ENCODE results near the gene KIRREL2.

The KIRREL2 gene

DNA sequence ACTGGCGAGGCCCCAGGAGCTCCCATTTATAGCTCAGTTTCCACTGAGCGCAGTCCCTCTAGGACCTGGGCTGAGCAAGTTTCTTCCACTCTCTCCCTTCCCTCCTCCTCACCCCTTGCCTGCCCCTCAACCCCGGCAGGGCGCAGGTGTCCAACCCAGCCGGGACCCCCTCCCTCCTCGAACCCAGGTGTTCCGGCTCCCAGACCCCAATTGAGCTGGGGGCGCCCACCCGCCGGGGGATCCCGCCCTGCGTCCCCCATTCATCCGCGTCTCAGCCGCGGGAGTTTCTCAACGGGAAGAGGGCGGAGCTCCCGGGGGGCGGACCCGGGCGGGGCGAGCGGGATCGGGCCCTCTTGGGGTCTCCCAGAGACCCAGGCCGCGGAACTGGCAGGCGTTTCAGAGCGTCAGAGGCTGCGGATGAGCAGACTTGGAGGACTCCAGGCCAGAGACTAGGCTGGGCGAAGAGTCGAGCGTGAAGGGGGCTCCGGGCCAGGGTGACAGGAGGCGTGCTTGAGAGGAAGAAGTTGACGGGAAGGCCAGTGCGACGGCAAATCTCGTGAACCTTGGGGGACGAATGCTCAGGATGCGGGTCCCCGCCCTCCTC lies at the start of gene KIRREL2:
TSS of gene KIRREL2 (plus strand) at position 366 of the 604 bp plus-strand sequence. CDS start at position 575, 209 bp downstream.
- in situ Hi-C loops (cut with HindIII; ENCODE audit: low sequenced_read_pairs) = no loop called here

DNA sequence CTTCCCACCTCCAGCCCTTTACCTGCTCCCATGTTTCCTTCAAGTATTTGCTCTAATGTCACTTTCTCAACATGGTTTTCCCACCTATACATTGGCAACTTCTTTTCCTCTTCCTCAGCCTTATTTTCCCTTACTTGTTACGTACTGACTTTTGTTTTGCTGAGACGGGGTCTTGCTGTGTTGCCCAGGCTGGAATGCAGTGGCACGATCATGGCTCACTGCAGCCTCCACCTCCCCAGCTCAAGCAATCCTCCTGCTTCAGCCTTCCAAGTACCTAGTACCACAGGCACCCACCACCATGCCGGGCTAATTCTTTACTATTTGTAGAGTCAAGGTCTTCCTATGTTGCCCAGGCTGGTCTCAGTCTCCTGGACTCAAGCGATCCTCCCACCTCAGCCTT lies 49.1 kb upstream of the KIRREL2 start:
- in situ Hi-C loops (cut with HindIII; ENCODE audit: low sequenced_read_pairs) = no loop called here

DNA sequence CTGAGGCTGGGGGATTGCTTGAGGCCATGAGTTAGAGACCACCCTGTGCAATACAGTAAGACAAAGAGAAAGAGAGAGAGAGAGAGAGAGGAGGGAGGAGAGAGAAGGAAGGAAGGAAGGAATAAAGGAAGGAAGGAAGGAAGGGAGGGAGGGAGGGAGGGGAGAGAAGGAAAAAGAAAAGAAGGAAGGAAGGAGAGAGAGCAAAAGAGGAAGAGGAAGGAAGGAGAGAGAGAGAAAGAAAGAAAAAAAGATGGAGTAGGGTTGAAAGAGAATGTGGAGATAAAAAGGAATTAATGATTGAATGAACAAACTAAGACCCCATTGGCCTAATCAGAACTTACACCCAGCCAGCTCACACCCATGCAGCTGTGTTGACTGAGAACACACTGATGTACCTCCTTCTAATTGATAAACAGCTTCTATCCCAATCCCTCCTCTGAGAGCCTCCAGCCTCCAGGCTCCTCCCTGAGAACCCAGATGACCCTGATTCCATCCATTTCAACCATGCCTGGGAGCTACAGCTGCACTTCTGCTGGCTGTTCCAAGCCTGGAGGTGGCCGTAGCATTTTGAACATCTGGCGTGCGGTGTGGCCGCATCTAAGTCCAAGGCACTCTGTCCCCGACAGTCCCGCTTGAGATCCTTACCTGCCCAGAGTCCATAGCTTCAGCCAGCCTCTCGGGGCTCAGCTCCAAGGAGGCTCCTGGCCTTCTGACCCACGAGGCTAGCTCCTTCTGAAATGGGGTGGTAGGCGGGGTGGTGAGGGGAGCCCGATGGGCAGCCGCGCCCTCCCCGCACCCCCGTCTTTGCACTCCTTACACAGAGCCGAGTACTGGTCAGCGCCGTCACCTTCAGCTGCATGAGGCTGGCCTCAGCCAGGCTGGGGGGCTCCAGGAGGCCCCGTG lies 45.1 kb upstream of the KIRREL2 start:
- in situ Hi-C loops (cut with HindIII; ENCODE audit: low sequenced_read_pairs) = no loop called here

DNA sequence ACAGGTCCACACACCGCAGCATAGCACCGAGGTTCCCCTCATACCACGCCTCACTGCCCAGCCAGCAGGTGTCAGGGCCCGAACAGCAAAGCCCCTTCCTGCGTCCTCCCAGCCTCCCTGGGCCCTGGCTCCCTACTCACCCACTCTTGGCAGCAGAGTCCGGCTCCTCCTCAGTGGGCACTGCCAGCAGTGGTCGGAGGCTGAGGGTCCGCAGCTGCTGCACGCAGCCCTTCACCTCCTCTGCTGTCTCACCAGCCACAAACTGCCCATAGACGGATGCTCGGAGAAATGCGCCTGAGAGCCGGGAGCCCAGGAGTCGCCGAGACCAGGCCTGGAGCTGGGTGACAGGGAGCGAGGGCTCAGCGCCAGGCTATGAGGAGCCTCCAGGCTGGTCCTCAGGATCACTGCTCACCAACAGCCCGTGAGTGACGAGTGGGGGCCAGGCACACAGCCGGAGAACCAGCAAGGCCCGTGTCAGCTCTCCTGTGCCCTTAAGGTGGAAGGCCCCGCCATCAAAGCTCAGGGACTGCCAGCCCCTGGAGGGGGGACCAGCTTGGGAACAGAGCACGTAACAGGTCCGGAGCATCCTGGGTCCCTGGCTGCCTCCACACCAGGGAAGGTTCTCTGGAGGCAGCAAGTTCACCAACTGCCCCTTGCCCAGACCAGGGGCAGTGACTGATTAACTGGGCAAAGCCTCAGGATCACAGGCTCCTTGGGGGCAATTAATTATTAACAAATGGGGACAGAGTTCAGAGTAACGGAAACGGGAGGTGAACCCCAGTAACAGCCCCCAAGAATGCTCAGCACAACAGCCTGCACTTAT lies 44.3 kb upstream of the KIRREL2 start, which contains the start of gene PRODH2:
TSS of gene PRODH2 (minus strand) at position 626 of the 823 bp plus-strand sequence. CDS start at position 586, 40 bp downstream.
- in situ Hi-C loops (cut with HindIII; ENCODE audit: low sequenced_read_pairs) = no loop called here

GRCh38 chr19:35813043-35813890 lies 43.4 kb upstream of the KIRREL2 start:
- in situ Hi-C loops (cut with HindIII; ENCODE audit: low sequenced_read_pairs) = no loop called here

DNA sequence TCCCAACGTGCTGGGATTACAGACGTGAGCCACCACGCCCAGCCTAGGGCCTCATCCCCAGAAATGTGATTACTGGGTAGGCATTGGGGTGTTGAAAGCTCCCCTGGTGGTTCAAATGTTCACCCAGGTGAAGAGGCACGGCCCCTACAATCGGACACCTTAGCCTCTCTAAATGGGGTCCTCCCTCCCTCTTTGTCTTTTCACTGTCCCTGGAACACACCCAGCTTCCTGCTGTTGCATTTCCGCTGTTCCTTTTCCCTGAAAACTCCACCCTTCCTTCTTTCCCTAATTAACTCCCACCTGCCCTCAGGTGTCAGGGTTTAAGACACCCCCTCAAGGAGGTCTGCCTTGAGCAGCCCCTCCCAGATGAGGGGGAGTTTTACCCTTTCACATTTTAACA lies 40.4 kb upstream of the KIRREL2 start:
- in situ Hi-C loops (cut with HindIII; ENCODE audit: low sequenced_read_pairs) = no loop called here

DNA sequence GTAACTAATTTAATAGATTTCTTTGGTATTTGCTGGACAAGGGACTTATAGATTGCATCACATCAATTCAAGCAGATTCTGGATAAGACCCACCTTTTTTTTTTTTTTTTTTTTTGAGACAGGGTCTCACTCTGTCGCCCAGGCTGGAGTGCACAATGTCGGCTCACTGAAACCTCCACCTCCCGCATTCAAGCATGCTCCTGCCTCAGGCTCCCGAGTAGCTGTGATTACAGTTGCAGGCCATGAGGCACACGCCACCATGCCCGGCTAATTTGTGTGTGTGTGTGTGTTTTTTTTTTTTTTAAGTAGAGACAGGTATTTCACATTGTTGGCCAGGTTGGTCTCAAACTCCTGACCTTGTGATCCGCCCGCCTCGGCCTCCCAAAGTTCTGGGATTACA lies 39.9 kb upstream of the KIRREL2 start:
- in situ Hi-C loops (cut with HindIII; ENCODE audit: low sequenced_read_pairs) = no loop called here

DNA sequence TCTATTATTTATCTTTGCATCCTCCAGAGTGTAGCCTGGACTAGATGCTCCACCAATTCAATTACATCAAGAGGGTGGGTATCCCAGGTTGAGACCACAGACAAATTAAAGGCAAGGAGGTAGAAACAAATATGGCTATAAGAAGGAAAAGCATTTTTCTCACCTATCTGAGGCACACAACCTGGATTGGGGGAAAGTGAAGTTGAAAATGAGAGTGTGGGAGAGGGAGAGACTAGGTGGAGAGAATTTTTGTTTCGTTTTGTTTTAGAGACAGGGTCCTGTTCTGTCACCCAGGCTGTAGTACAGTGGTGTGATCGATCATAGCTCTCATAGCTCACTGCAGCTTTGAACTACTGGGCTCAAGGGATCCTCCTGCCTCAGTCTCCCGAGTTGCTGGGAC lies 38.3 kb upstream of the KIRREL2 start:
- in situ Hi-C loops (cut with HindIII; ENCODE audit: low sequenced_read_pairs) = no loop called here

DNA sequence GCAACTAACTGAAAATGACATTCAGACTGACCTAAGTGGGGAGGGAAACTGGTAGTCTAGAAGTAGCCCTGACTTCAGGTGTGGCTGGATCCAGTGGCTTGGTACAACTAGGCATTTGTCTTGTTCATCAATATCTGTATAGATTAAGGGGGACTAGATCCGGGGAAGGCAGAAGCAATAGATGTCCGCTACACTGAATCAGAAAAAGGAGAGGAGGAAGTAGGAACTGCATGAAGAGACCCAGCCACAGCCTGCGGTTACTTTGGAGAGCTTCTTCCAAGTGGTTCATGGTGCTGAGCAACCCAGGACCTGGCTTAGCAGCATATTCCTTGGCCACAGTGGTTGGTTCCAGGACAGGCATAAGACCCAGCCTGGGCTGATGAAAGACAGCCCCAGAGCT lies 34.1 kb upstream of the KIRREL2 start:
- in situ Hi-C loops (cut with HindIII; ENCODE audit: low sequenced_read_pairs) = no loop called here

DNA sequence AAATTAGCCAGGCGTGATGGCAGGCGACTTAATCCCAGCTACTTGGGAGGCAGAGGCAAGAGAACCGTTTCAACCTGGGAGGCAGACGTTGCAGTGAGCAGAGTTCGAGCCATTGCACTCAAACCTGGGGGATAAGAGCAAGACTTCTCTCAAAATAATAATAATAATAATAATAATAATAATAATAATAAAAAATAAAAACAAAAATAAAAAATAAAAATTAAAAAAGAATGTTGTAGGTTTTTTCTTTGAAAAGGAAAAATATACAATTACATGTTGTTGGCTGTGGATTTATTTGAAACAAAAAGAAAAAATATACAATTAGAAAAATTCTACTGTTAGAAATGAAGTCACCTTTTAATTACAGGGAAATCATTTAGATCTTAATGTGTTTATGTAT lies 32.6 kb upstream of the KIRREL2 start:
- in situ Hi-C loops (cut with HindIII; ENCODE audit: low sequenced_read_pairs) = no loop called here

- in situ Hi-C loops (cut with HindIII; ENCODE audit: low sequenced_read_pairs) = no loop called here
These were observed 27.9 kb upstream of the KIRREL2 start for GRCh38 chr19:35828692-35829301.

DNA sequence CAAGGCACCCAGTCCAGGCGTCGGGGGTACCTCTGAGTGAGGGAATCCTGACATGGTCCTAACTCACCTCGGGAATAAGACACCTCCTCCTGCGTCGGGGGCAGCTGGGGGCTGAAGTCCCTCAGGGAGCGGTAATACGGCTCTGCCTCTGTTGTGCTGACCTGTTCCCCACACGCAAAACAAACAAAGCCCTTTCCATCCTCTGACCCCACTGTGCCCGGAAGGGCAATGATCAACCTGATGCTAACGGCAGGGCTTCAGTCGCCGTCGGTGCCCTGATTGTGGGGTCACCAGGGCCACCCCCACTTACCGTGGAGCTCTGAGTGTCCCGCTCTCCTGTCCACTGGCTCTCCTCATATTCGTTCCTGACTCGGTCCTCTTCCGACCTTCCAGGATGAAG lies 25.7 kb upstream of the KIRREL2 start:
- in situ Hi-C loops (cut with HindIII; ENCODE audit: low sequenced_read_pairs) = loop anchor here (10.0 kb wide), 3 partner anchors 96 to 306 kb away; partner anchors contain the start of gene SBSN

DNA sequence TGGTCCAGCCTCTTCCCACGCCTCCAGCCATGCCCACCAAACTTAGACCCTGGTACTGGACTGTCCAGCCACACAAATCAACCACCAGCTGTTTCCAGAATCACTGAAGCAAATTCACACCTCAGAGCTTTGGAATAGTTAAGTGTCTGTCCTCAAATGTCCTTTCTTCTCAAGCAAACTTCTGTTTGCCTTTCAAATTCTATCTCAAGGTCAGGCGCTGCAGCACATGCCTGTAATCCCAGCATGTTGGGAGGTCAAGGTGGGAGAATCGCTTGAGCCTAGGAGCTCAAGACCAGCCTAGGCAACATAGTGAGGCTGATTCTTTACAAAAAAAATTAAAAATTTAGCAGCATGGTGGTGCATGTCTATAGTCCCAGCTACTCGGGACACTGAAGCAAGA lies 24.7 kb upstream of the KIRREL2 start:
- in situ Hi-C loops (cut with HindIII; ENCODE audit: low sequenced_read_pairs) = loop anchor here (10.0 kb wide), 3 partner anchors 97 to 307 kb away; partner anchors contain the start of gene SBSN

DNA sequence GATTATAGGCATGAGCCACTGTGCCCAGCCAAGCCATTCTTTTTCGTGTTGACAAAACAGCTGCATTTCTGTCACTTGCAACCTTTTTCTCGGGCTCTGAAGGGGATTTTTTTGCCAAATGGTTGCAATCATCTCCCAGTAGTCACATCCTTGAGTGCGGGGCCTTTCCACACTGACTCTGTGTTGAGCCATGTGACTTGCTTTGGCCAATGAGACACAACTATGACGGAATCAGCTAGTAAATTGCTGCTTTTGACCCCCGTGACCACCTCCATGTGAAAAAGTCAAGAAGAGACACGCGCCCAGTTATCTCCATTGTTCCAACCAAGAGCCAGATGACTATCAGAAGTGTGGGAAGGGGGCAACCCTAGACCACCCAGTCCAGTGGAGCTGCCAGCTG lies 22.7 kb upstream of the KIRREL2 start:
- in situ Hi-C loops (cut with HindIII; ENCODE audit: low sequenced_read_pairs) = loop anchor here (10.0 kb wide), 3 partner anchors 99 to 309 kb away; partner anchors contain the start of gene SBSN

DNA sequence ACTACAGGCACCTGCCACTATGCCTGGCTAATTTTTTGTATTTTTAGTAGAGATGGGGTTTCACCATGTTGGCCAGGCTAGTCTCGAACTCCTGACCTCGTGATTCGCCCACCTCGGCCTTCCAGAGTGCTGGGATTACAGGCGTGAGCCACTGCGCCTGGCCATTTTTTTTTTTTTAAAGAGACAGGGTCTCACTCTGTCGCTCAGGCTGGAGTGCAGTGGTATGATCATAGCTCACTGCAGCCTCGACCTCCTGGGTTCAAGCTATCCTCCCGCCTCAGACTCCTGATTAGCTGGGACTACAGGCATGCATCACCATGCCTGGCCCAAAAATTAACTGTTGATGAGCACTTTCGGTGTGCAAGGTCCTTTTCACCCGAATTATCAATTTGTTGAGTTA lies 20.6 kb upstream of the KIRREL2 start:
- in situ Hi-C loops (cut with HindIII; ENCODE audit: low sequenced_read_pairs) = loop anchor here (10.0 kb wide), 3 partner anchors 101 to 311 kb away; partner anchors contain the start of gene SBSN

DNA sequence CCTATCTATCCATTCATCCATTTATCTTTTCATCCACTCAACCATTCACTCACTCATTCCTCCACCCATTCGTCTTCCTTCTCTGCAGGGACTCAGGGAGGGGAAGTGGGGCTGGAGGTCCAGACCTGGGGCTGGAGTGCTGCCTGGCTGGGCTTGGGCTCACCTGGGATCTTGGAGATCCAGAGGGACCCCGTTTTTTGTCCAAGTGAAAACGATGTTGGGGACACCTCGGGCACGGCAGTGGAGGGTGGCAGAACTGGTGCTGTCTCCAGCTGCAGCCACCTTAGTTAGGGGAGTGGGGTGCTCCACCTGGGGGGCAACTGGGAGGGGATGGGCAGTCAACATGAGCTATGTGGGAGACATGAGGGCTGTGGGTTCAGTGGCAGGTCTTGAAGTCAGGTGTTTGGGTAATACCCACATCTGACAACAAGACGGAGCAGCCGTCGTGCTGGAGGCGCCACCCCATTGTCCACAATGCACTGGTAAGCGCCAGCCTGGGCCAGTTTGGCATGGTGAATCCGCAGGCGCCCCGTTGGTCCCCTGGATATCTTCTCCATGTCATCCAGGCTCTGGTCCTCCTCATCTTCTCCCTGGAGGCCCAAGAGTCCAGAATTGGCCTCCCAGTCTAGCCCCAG lies 14.6 kb upstream of the KIRREL2 start:
- in situ Hi-C loops (cut with HindIII; ENCODE audit: low sequenced_read_pairs) = no loop called here

DNA sequence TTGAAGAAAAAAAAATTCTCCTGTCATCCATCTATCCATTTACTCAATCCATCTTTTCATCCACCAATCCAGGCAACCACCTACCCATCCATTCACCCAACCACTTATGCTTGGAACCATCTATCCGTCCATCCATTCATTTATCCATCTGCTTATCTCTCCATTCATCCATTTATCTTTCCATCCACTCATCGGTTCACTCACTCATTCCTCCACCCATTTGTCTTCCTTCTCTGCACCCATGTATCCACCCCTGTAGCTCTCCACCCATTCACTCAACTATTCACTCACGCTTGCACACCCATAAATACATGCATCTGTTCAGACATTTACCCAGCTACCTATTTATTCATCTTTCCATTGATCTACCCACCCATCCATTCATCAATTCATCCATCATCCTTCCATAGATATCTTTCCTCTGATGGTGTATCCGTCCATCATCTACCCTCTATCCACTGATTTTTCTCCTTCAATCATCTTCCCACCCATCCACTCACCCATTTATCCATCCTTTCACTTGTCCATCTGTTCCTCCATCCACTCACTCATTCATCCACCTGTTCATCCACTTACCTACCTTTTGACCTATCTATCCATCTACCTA lies 13.9 kb upstream of the KIRREL2 start:
- in situ Hi-C loops (cut with HindIII; ENCODE audit: low sequenced_read_pairs) = no loop called here

DNA sequence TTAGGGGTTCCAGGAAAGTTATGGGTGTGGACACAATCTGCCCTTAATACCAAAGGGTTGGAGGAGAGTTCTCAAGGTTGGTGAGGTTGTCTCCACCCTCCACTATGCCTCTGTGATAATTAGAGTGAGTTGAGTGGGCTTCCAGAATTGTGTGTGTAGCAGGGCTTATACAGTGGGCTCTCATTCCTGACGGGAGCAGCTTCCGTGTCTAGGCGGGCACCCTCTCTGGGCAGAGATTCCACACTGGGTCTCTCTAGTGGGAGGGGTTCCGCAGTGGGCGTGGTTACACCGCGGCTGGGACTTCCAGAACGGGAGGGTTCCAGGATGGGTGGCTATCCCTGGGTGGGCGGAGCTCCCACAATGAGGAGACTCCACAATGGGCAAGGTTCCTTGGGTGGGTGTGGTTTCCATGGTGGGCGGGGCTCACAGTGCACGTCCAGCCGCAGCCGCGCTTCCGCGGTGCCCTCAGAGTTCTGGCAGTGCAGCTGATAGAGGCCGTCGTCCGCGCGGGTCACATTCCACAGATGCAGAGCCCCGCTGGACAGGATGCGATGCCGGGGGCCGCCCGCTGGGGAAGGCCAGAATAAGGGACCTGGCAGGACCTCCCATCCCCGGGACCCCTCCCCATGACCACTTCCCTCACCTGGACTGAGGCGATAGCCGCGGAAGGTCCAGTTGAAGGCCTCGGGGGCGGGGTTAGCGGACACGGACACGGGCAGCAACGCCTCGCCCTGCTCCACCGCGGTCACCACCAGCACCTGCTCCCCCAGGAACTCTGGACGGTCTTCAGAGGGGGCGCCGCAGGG lies 12.8 kb upstream of the KIRREL2 start:
- in situ Hi-C loops (cut with HindIII; ENCODE audit: low sequenced_read_pairs) = no loop called here
